ENCODE results near the gene SNX22.

The SNX22 gene

GRCh38 chr15:64136347-64136746, 15.2 kb upstream of the SNX22 start:
- DNase-seq: no peak

- no peak for DNase-seq
These were observed 14.2 kb upstream of the SNX22 start for GRCh38 chr15:64137226-64137833.

- DNase-seq: no peak
These were observed 13.1 kb upstream of the SNX22 start for GRCh38 chr15:64138331-64138941.

DNA sequence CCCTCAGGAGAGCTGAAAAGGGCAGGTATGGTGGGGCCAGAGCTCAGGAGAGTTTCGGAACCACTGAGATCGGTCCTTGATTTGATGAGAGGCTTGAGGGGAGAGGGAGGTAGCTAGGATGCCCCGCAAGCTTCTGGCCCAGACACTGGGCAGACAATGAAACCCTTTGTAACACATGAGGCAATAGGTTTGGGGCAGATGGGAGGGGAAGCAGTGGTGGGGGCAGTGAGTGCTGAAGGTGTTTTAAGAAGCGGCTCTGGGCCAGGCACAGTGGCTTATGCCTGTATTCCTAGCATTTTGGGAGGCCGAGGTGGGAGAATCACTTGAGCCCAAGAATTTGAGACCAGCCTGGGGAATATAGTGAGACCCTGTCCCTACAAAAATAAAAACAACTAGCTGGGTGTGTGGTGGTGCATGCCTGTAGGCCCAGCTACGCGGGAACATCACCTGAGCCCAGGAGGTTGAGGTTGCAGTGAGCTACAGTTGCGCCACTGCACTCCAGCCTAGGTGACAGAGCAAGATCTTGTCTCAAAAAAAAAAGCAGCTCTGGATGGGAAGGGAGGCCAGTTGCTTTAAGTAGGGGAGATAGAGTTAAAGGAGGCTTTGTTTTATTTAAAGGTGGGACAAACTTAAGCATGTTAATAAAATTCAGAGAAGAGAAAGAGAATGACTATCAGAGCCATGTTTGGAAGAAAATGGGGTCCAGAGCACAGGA, 9.6 kb upstream of the SNX22 start:
- no peak for DNase-seq

GRCh38 chr15:64143276-64143675, 8.3 kb upstream of the SNX22 start:
- no peak for DNase-seq

DNA sequence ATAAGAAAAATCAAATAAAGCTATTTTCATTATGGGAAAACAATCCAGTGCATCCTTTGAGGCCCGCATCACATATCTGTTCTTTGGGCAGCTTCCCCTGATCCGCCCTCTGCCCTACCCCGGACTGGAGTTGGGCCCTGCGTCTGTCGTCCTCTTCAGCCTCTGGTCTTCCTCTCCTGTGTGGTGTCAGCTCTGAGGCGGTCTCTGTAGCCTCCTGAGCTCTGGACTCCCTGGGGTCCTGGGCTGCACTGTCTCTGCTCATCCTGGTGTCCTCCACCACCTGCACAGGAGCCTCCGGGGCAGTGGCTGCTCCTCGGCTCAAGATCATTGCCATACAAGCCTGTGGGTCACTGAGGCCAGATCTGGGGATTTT, 7.4 kb upstream of the SNX22 start:
- no peak for DNase-seq

DNA sequence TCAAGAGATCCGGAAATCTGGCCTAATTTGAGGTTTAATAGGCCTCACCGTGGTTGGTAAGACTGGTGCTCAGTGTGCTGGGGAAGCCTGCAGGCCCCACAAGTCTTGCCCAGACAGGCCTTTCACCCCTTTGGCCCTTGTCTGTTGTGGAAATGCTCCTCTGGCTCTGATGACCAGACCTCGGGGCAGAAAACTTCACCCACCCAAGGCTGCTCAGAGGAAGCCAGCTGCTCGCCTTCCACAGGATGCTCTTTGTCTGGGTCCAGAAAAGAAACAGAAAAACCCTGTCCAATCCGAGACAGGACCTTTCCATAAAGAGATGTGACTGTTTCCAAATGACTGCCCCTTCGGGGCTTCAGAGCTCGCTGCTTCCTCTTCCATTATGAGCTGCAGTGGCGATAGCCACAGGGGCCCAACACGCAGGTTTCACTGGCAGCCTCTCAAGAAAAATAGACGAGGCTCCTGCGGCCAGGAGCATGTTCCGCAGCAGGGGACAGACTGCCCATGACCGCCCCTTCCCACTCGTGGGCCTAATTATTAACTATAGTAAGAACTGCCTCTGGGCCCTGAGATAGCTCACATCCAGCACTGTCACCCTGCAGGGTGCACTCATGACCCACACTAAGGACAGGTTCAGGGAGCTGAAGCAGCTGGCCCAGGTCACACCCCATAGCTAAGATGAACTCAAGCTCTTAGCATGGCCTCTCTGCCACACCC, 6.8 kb upstream of the SNX22 start:
- no peak for DNase-seq

GRCh38 chr15:64146041-64146440, 5.5 kb upstream of the SNX22 start:
- no peak for DNase-seq

DNA sequence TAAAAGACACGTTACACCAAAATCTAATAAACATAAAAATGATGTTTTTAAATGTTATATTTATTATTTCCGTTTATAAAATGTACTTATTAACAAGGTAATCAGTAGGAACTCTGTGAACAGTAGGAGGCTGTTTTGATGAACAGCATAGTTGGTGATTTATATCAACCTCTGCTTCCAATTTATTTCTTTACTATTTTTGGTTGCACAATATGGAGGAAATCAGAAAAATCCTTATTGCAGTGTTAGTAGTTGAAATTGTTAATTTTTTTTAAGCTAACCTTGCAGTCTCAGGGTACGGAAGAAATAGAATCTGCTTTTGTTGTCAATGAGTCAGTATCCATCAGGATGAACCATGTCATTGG, 5.0 kb upstream of the SNX22 start:
- no peak for DNase-seq

DNA sequence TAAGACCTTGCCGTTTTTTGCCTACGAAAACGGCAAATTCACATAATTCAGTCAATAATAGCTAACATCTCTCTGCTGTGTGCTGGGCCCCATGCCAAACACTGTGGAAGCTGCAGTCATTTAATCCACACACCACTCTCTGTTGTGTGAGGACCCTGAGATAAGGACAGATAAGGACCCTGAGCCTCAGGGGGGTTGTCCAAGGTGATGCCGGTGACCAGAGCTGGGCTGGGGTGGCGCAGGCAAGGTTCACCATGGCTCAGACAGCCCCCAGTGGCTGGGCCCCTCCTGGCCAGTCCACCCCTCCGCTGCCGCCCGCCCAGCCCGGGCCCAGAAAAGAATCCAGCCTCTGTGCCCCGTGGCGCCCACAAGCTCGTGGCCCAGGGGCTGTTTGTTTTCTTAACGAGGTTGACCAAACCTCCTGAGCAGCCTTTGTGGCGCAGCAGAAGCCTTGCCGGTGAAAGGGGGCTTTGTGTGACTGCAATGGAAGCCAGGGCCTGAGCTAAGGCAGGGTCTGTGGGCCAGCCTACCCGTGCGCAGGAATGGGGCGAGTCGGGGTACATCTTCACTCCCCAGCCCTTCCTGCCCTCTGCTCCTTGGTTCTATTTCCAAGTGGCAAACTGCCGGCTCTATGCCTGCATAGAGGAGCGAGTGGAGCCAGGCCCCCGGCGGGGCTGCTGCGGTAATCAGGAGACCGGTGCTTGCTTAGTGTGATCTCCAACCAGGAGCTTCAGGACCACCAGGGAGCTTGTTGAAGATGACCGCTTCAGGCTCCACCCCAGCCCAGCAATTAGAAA, 4.4 kb upstream of the SNX22 start:
- DNase-seq: no peak

DNA sequence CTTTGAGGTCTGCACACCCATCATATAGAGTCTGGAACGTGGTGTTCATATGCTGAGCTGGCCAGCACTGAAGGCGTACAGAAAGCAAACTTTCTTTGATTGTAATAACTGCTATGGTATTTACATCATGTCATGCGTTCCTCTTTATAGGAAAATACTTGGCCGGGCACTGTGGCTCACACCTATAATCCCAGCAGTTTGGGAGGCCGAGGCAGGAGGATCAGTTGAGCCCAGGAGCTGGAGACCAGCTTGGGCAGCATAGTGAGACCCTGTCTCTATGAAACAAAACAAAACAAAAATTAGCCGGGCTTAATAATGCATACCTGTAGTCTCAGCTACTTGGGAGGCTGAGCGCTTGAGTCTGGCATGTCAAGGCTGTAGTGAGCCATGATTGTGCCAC, 3.4 kb upstream of the SNX22 start:
- DNase-seq: no peak

DNA sequence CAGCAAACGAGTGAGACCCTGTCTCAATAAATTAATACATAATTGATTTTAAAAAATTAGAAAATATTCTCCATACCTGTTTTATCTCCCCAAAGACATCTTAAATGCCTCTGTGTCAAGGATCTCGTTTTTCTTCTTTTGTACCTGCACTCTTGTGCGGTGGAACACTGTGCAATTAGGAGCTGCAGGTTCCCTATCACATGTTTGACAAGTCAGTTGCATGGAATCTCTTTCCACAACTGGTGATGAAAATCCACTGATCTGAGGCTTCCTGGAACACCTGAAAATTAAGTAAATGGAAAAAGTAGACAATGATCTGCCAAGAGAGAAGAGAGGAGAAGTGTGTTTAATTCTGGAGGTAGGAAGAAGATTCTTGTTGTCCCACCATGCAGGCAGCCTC, 3.0 kb upstream of the SNX22 start:
- no peak for DNase-seq

DNA sequence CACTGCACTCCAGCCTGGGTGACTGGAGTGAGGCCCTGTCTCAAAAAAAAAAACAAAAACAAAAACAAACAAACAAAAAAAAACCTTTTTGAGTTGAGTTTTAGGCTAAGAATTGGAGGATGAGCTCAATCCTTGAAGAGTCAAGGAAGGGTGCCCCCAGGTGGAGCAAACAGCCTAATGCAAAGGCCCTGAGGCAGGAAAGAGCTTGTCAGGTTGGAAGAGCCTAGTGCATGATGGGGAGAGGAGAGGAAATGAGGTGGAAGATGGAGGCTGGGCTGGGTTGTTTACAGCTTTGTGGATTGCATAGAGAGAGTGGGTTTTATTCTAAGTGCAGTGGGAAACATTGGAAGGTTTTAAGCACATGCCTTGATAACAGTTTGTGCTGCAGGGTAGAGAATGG, 2.1 kb upstream of the SNX22 start:
- no peak for DNase-seq

- no peak for DNase-seq
These were observed 1.5 kb upstream of the SNX22 start for GRCh38 chr15:64149893-64150578.

DNA sequence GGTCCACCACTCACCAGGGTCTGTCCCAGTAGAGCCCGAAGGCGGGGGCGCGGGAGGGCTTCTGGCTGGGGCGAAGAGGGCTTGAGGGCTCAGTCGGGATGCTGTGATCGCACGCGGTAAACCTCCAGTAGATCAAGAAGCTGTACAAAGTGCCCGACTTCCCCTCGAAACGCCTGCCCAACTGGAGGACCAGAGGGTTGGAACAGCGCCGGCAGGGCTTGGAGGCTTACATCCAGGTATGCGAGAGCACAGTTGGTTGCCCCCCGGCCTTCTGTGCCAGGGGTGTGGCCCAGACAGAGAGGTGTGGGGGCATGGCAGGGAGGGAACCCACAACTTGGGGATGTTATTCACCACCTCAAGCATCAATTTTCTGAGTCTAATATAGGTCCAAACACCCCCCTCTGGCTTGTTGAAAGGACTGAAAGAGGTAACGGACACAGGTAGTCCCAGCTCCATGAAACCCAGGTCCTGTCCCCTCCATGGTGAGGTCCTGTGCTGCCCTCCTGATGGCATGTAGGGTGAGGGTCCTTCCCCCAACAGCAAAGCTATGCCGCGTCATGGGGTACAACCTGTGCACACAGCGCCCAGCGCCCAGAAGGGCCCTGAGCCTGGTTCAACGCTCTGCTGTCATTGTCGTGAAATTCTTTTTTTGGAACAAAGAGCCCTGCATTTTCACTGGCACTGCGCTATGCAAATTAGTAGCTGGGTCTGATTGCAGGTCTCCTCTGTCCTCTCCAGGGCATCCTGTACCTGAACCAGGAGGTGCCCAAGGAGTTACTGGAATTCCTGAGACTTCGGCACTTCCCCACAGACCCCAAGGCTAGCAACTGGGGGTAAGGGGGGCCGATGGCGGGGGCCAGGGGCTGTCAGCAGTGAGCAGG, 1.2 kb downstream of the SNX22 start:
- peak; percentile 15 for DNase-seq

DNA sequence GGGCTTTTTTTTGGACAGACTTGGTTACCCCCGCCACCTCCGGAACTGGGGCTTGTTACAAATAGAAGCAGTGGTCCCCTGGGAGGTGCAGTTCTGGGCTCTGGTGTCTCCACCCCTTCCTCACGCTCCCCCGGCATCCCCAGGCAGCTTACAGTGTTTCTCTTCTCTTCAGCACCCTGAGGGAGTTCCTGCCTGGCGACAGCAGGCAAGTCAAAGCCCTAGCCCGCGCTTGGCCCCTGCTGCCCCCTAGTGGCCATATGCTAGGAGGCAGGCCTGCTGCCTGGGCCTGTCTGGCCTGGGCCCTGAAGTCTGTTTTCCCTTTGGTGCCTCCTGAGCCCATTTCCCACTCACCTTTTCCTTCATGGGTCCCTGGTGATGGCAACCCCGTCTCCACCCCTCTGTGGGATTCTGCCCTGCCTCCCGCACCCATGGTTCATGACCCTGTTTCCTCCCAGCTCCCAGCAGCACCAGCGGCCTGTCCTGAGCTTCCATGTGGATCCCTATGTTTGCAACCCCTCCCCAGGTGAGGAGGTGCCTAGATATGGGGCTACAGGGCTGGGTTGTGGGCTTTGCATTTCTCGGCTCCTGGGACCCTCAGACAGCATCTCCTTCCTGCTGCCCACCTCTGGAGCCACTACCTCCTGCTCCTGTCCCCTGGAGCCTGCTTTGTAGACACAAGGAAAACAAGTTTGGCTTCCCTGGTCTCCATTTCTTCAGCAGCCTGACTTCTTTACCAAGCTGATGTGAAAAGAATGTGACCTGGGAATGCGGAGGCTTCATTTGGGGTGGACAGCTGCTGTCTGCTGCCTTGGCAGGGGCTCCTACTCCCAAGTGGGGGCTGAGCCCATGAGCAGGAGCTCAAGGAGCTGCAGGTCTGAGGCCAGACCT, 2.2 kb downstream of the SNX22 start:
- DNase-seq: peak; percentile 92

DNA sequence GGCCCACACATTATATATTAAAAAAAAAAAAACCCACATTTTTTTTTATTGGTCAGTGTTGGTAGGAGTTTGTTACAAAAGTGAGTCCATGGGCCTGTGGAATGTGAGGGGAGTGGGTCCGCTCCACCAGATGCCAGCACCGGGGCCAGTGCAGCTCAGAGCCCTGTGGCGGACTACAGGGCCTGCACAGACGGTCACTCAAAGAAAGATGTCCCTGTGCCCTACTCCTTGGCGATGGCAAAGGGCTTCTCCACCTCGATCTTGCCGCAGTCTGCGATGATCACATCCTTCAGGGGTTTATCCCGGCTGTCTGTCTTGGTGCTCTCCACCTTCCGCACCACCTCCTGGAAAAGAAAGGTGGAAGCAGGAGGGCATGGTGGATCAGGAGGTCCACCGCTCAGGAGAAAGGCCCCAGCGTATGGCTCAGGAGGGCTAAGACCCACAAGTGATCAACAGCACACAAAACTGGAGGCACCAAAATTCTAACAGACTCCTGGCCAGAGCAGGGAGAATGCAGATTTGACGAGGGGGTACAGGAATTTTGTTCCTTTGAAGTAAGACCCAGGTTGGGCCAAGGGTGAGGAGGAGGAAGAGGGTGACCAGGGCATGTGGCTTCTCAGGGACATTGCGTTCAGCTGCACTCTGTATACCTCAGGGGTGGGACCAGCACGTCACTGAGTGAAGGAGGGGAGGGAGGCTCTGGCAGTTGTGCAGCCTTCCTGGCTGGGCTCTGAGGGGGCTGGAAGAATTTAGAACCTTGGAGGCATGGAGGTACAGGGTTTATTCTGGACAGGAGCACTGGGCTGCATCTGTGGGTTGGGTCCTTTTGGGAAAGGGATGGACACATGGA, 4.5 kb downstream of the SNX22 start:
- no peak for DNase-seq

DNA sequence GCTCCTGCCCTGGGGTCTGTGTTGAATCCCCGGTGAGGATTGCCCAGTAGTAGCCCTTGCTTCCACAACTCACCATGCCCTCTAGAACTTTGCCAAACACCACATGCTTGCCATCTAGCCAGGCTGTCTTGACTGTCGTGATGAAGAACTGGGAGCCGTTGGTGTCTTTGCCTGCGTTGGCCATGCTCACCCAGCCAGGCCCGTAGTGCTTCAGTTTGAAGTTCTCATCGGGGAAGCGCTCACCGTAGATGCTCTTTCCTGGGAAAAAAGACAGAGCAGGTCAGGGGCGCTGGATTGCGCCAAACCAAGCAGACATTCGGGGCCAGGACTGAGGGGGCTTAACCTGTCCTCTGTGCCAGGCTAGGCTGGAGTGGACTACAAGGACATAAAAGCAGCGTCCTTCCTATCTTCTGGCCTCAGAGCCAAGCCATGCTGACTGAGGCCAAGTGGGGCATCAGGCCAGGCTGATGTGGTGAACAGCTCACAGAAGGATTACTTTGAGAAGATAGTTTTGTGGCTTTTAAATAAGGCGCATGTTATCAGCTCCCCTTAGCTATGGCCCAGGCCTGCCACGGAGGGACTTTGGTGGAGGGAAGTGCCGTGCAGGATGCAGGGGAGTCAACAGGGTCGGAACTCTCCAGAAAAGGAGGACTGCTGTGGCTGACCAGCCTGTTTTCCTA, 5.3 kb downstream of the SNX22 start:
- no peak for DNase-seq

GRCh38 chr15:64157599-64158125, 6.1 kb downstream of the SNX22 start:
- DNase-seq: no peak
